Bronchial epithelial cell (primary cell): ENCODE measurements around the gene BBS7. TPM values are rescaled to one million over a fixed set of nuclear protein-coding genes. Genes with fewer than 3 reads are reported as not detected.

ENCODE experiments used
- DNase-seq: peaks from one replicate; pipeline ENCODE4 v3.0.0-alpha.2; 2010; ENCODE audit warnings: low read depth
- FAIRE-seq: peaks from 2 replicates; lab custom pipeline; 2011; peaks lifted over from hg19 to GRCh38; lab: Jason Lieb, UNC
- H3K27me3 ChIP-seq: 2 replicates; pipeline ENCODE4 v1.5.1; 2011; ENCODE audit warnings: low read length; ENCODE audit not compliant: control insufficient read depth, insufficient read depth
- H3K36me3 ChIP-seq: 2 replicates; pipeline ENCODE4 v1.5.1; 2011; ENCODE audit warnings: low read length; ENCODE audit not compliant: control insufficient read depth, insufficient read depth
- H3K4me3 ChIP-seq: 2 replicates; pipeline ENCODE4 v1.5.1; 2011; ENCODE audit warnings: mild to moderate bottlenecking, low read depth, low read length, control low read depth
- CTCF ChIP-seq: IDR thresholded peaks from 2 replicates; pipeline ENCODE4 v1.5.1; 2011; ENCODE audit warnings: mild to moderate bottlenecking, moderate library complexity, low read length, control low read depth, inconsistent platforms; ENCODE audit not compliant: insufficient read depth, severe bottlenecking
- total RNA-seq: library from RNA; depleted of rRNA; stranded (reverse); fragments of >200 nt; gene quantifications from 2 replicates; pipeline ENCODE4 v1.2.1, GENCODE V29; 2014

Gene BBS7
- total RNA-seq, 1 donor from 2014 or later, result 13.4 TPM

DNA sequence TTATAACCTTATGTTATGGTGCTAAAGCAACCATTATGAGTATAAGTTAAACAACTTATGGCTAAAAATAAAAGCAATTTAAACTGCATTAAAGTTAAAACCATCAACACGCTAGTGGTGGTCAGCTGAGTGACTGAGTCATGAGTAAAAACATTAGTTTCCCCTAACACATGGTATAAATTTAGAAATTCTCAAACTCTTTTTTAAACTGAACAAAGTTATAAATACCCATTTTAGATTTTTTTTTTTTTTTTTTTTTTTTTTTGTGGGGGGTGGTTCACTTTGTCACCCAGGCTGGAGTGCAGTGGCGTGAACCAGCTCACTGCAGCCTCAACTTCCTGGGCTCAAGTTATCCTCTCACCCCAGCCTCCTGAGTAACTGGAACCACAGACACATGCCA, 5.4 kb upstream of the BBS7 start:
- no peak for DNase-seq
- Histone ChIP-seq H3K4me3 (no peak overlapping the region), H3K36me3 (no peaks in the 10 kb centered on the region), H3K27me3 (no peaks in the 10 kb centered on the region)
- FAIRE-seq, result no peak
- no peak for TF ChIP-seq CTCF

GRCh38 chr4:121873604-121874003, 3.3 kb upstream of the BBS7 start:
- Histone ChIP-seq H3K27me3 (no peaks in the 10 kb centered on the region), H3K36me3 (no peaks in the 10 kb centered on the region), H3K4me3 (no peak overlapping the region)
- no peak for FAIRE-seq
- DNase-seq, result no peak
- no peak for TF ChIP-seq CTCF

DNA sequence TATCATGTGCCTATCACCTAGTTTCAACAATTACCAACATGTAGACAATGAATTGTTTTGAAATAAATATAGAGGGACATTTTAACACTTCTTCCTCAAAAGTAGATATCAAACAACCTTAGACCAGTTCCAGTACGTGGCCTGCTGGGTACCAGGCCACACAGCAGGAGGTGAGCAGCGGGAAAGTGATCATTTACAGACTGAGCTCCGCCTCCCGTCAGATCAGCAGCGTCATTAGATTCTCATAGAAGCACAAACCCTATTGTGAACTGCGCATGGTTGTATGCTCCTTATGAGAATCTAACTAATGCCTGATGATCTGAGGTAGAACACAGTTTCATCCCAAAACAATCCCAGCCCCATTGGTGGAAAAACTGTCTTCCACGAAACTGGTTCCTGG, 6.5 kb downstream of the BBS7 start:
- Histone ChIP-seq H3K27me3 (no peaks in the 10 kb centered on the region), H3K36me3 (peaks cover 4% of the 10 kb centered on the region), H3K4me3 (no peak overlapping the region)
- no peak for DNase-seq
- TF ChIP-seq CTCF, result no peak
- FAIRE-seq, result no peak

GRCh38 chr4:121861426-121861825, 8.8 kb downstream of the BBS7 start:
- TF ChIP-seq CTCF, result no peak
- H3K36me3 ChIP-seq, result peaks cover 6% of the 10 kb centered on the region
- H3K4me3 ChIP-seq, result no peak overlapping the region
- DNase-seq (no peak), FAIRE-seq (no peak)
- H3K27me3 ChIP-seq, result no peaks in the 10 kb centered on the region

DNA sequence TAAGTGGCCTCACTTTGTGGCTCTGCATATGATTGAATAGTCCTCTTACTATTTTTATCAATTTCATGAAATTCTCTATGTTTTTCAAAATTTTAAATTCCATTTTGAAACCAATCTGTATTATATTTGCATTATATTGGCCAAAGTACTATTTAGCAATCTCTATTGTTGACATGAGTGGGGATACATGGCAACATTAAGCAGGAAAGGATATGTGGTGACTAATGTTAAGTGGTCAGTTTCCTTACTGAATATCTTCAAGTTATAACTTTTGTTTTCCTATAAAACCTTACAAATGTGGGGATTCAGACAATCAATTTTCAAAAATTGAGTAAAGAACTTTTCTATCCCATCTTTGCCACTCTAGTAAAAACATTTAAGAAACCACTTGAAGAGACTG, 10.2 kb downstream of the BBS7 start:
- peaks cover 5% of the 10 kb centered on the region for H3K36me3 ChIP-seq
- no peaks in the 10 kb centered on the region for H3K27me3 ChIP-seq
- H3K4me3 ChIP-seq, result no peak overlapping the region
- DNase-seq, result no peak
- no peak for FAIRE-seq
- TF ChIP-seq CTCF, result no peak

- FAIRE-seq (no peak), DNase-seq (no peak)
- Histone ChIP-seq H3K27me3 (no peaks in the 10 kb centered on the region), H3K4me3 (no peak overlapping the region), H3K36me3 (peaks cover 4% of the 10 kb centered on the region)
- no peak for TF ChIP-seq CTCF
These were observed 18.9 kb downstream of the BBS7 start for GRCh38 chr4:121851354-121851753.
